Head of caudate nucleus (tissue), 42 donors: Measurements from ENCODE around the gene PTPRG.

ENCODE experiments used
- DNase-seq, 42 donors: peaks; one replicate each; pipeline versions ENCODE4 v3.0.0 to v3.0.0-alpha.2; 2020 to 2021; ENCODE audit warnings: mixed read lengths in 7 of 42
- intact Hi-C: fragments of 100-400 bp; cut with DNase I; formaldehyde crosslinking; loops from one replicate; pipeline ENCODE4 v1.15.0; 2022

Gene PTPRG

GRCh38 chr3:61769266-61769990 lies 208.1 kb downstream of the PTPRG start:
- intact Hi-C loops, result no loop called here
- DNase-seq, result no peak

- no peak for DNase-seq
- intact Hi-C loops, result no loop called here
Measured at GRCh38 chr3:61771976-61772375, 210.6 kb downstream of the PTPRG start.

GRCh38 chr3:61772456-61772855 lies 211.1 kb downstream of the PTPRG start:
- DNase-seq, result no peak
- intact Hi-C loops, result no loop called here

- DNase-seq, result no peak
- intact Hi-C loops, result no loop called here
Measured at GRCh38 chr3:61774279-61774890, 213.0 kb downstream of the PTPRG start.

GRCh38 chr3:61776390-61776789 lies 215.0 kb downstream of the PTPRG start:
- intact Hi-C loops, result no loop called here
- no peak for DNase-seq

GRCh38 chr3:61777483-61777882 lies 216.1 kb downstream of the PTPRG start:
- intact Hi-C loops, result no loop called here
- DNase-seq, result no peak

GRCh38 chr3:61778095-61778494 lies 216.7 kb downstream of the PTPRG start:
- intact Hi-C loops, result no loop called here
- DNase-seq, result no peak

GRCh38 chr3:61780016-61780415 lies 218.6 kb downstream of the PTPRG start:
- intact Hi-C loops, result no loop called here
- no peak for DNase-seq

- intact Hi-C loops, result no loop called here
- DNase-seq, result no peak
Measured at GRCh38 chr3:61780455-61781228, 219.3 kb downstream of the PTPRG start.

- peak in 1 of 42 donors; percentile 10 for DNase-seq
- intact Hi-C loops, result no loop called here
Measured at GRCh38 chr3:61783993-61784718, 222.8 kb downstream of the PTPRG start.

GRCh38 chr3:61788623-61789507 lies 227.5 kb downstream of the PTPRG start:
- intact Hi-C loops, result no loop called here
- DNase-seq, result no peak

- intact Hi-C loops, result no loop called here
- no peak for DNase-seq
Measured at GRCh38 chr3:61789861-61790260, 228.5 kb downstream of the PTPRG start.

- intact Hi-C loops, result no loop called here
- no peak for DNase-seq
Measured at GRCh38 chr3:61790411-61790810, 229.0 kb downstream of the PTPRG start.

GRCh38 chr3:61793056-61793455 lies 231.7 kb downstream of the PTPRG start:
- intact Hi-C loops, result no loop called here
- DNase-seq, result no peak

- no peak for DNase-seq
Measured at GRCh38 chr3:61793521-61793920, 232.2 kb downstream of the PTPRG start.

GRCh38 chr3:61794341-61794740 lies 233.0 kb downstream of the PTPRG start:
- no peak for DNase-seq
- intact Hi-C loops, result no loop called here

More at GRCh38 chr3:61793521-61793920, 232.2 kb downstream of the PTPRG start:
- intact Hi-C loops, result no loop called here

- intact Hi-C loops, result no loop called here
- DNase-seq, result no peak
Measured at GRCh38 chr3:61794961-61795360, 233.6 kb downstream of the PTPRG start.

- no peak for DNase-seq
- intact Hi-C loops, result no loop called here
Measured at GRCh38 chr3:61796088-61796680, 234.8 kb downstream of the PTPRG start.
